Esophagus squamous epithelium (tissue), 4 donors: ENCODE measurements around the gene TRAF3.

Experiments used
- CTCF ChIP-seq, 6 experiments: fragments of 450-650 bp in 4 of 6; fragments of 200-600 bp in 2 of 6; sonication (generic) in 2 of 6; IDR thresholded peaks; one replicate each; pipeline ENCODE4 v1.5.1; 2016 to 2019; ENCODE audit warnings: antibody characterized with exemption in 6 of 6, mild to moderate bottlenecking in 4 of 6, moderate library complexity in 4 of 6
- POLR2A ChIP-seq, 4 donors: fragments of 450-650 bp; IDR thresholded peaks; one replicate each; pipeline ENCODE4 v1.6.1; 2017; ENCODE audit warnings: antibody characterized with exemption in 4 of 4, mild to moderate bottlenecking in 4 of 4, moderate library complexity in 3 of 4

GRCh38 chr14:102759456-102760187 lies 17.6 kb upstream of the TRAF3 start:
- TF ChIP-seq CTCF (IDR thresholded peaks at IDR 0.05) (no peak), POLR2A (IDR thresholded peaks at IDR 0.05) (no peak)
